ENCODE results near the gene PTPRS.

GRCh38 chr19:5303208-5303607 lies 37.4 kb downstream of the PTPRS start:
- no peak for TF ChIP-seq POLR2A (IDR thresholded peaks at IDR 0.05)
- TF ChIP-seq CTCF (IDR thresholded peaks at IDR 0.05) = no peak
- TF ChIP-seq EP300 (IDR thresholded peaks at IDR 0.05) = no peak

All from tibial nerve (tissue), 4 donors.